B cell (primary cell): ENCODE data around the gene HMOX1.

ENCODE experiments used
- CTCF ChIP-seq: fragments of 200-600 bp; IDR thresholded peaks from one replicate; pipeline ENCODE4 v1.8.0; 2022; ENCODE audit warnings: antibody characterized with exemption, mild to moderate bottlenecking
- EZH2 ChIP-seq: IDR thresholded peaks from 2 replicates; pipeline ENCODE4 v1.6.1; 2012; ENCODE audit warnings: borderline replicate concordance, low read depth, mild to moderate bottlenecking, moderate library complexity, low read length; ENCODE audit not compliant: insufficient read depth, poor library complexity, severe bottlenecking

GRCh38 chr22:35439365-35439717 lies 58.4 kb downstream of the HMOX1 start:
- TF ChIP-seq CTCF (no peak), EZH2 (no peak)
